Endodermal cell (in vitro differentiated cells): ENCODE data around the gene KIAA1328. TPM values are rescaled to one million over a fixed set of nuclear protein-coding genes. Genes with fewer than 3 reads are reported as not detected.

ENCODE experiments used
- DNase-seq: peaks from one replicate; pipeline ENCODE4 v3.0.0-alpha.2; 2017
- H3K27ac ChIP-seq: 2 replicates; pipeline ENCODE4 v1.5.1; 2013; ENCODE audit warnings: mild to moderate bottlenecking, low read depth, low read length, moderate library complexity
- H3K27me3 ChIP-seq: 2 replicates; pipeline ENCODE4 v1.6.1; 2013; ENCODE audit warnings: mild to moderate bottlenecking, low read length, moderate library complexity; ENCODE audit not compliant: insufficient read depth, control insufficient read depth, poor library complexity, severe bottlenecking
- H3K36me3 ChIP-seq: 2 replicates; pipeline ENCODE4 v1.7.0; 2013; ENCODE audit warnings: mild to moderate bottlenecking, low read length, moderate library complexity; ENCODE audit not compliant: control insufficient read depth, insufficient read depth
- H3K4me1 ChIP-seq: one replicate; pipeline ENCODE4 v1.7.0; 2013; ENCODE audit warnings: low read length; ENCODE audit not compliant: control insufficient read depth, insufficient read depth
- H3K4me3 ChIP-seq: 2 replicates; pipeline ENCODE4 v1.5.1; 2013; ENCODE audit warnings: mild to moderate bottlenecking, low read length, moderate library complexity
- H3K9ac ChIP-seq: 2 replicates; pipeline ENCODE4 v1.6.1; 2013; ENCODE audit warnings: mild to moderate bottlenecking, low read length, moderate library complexity; ENCODE audit not compliant: poor library complexity, severe bottlenecking; ENCODE audit errors: extremely low read depth
- H3K9me3 ChIP-seq: 2 replicates; pipeline ENCODE4 v1.6.1; 2013; ENCODE audit warnings: mild to moderate bottlenecking, low read length, moderate library complexity; ENCODE audit not compliant: control insufficient read depth
- H3K27ac Mint-ChIP-seq: 2 replicates; pipeline ENCODE4 v1.8.0; 2020; ENCODE audit warnings: mixed read lengths
- H3K27me3 Mint-ChIP-seq: 2 replicates; pipeline ENCODE4 v1.8.0; 2021; ENCODE audit warnings: mild to moderate bottlenecking, mixed read lengths; ENCODE audit not compliant: insufficient read depth
- H3K36me3 Mint-ChIP-seq: 2 replicates; pipeline ENCODE4 v1.8.0; 2020; ENCODE audit warnings: low read depth, mixed read lengths
- H3K4me1 Mint-ChIP-seq: 2 replicates; pipeline ENCODE4 v1.8.0; 2020; ENCODE audit warnings: mixed read lengths
- H3K4me3 Mint-ChIP-seq: 2 replicates; pipeline ENCODE4 v1.8.0; 2020; ENCODE audit warnings: mild to moderate bottlenecking, moderate library complexity, mixed read lengths
- H3K9me3 Mint-ChIP-seq: 2 replicates; pipeline ENCODE4 v1.8.0; 2020; ENCODE audit warnings: mild to moderate bottlenecking, mixed read lengths
- WGBS, 2 experiments: methylation state at CpG; one replicate each; pipeline versions ENCODE4 v1.1.5 to v1.1.7; 2013; ENCODE audit warnings: missing lambda C conversion rate in 2 of 2, mixed read lengths in 1 of 2; ENCODE audit not compliant: insufficient coverage in 1 of 2, insufficient read length in 1 of 2; 5-methylcytosine and 5-hydroxymethylcytosine counted together
- total RNA-seq, 2 donors: library from RNA; stranded (reverse); fragmentation: NEBNext Ultra II Directional in 1 of 2; extraction: Animal tissue kit (Norgen Biotek cat#: 25700) in 1 of 2; gene quantifications; 2 replicates in 1 of 2; 3 replicates in 1 of 2; pipeline ENCODE4 v1.2.1, GENCODE V29; 2021
- TF ChIP-seq, protein P1 (sequence below): fragments of 200-600 bp; sonication (generic); conservative IDR thresholded peaks from 2 replicates; pipeline ENCODE4 v1.5.0; 2021; ENCODE audit warnings: antibody characterized with exemption, mild to moderate bottlenecking

KIAA1328 gene
- total RNA-seq, 2 donors from 2014 or later, result 7.6 to 8.4 TPM

DNA sequence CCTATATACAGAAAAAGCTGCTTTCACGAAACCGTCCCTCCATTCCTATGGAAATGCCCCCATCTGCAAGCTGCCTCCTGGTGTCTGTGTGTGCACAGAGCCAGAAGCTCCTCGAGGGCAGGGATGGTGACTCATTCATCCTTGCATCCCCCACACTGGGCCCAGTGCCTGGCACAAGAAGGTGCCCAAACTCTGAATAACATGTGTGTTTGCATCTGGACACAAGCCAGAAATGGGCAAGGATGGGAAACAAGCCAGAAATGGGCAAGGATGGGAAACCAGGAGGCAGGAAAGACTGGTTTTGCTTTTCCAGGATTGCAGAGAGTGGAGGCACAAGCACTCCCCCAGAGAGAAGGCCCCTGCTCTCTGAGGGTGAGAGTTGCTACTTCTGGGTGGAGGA lies 422.8 kb downstream of the KIAA1328 start:
- H3K4me1 ChIP-seq, result peaks cover 3% of the 10 kb centered on the region
- Mint-ChIP-seq H3K36me3 (peaks cover 4% of the 10 kb centered on the region), H3K9me3 (no peaks in the 10 kb centered on the region), H3K27me3 (peaks cover 50% of the 10 kb centered on the region), H3K27ac (no peak overlapping the region), H3K4me1 (peaks cover 26% of the 10 kb centered on the region), H3K4me3 (no peak overlapping the region)
- H3K9me3 ChIP-seq, result no peaks in the 10 kb centered on the region
- H3K4me3 ChIP-seq, result peak overlapping the region; percentile 81
- no peak overlapping the region for H3K9ac ChIP-seq
- no peaks in the 10 kb centered on the region for H3K36me3 ChIP-seq
- WGBS, 2 experiments, result 89 to 100% methylated on average over 2 to 3 of the region's 3 CpGs
- no peak for DNase-seq
- TF ChIP-seq, protein P1, sequence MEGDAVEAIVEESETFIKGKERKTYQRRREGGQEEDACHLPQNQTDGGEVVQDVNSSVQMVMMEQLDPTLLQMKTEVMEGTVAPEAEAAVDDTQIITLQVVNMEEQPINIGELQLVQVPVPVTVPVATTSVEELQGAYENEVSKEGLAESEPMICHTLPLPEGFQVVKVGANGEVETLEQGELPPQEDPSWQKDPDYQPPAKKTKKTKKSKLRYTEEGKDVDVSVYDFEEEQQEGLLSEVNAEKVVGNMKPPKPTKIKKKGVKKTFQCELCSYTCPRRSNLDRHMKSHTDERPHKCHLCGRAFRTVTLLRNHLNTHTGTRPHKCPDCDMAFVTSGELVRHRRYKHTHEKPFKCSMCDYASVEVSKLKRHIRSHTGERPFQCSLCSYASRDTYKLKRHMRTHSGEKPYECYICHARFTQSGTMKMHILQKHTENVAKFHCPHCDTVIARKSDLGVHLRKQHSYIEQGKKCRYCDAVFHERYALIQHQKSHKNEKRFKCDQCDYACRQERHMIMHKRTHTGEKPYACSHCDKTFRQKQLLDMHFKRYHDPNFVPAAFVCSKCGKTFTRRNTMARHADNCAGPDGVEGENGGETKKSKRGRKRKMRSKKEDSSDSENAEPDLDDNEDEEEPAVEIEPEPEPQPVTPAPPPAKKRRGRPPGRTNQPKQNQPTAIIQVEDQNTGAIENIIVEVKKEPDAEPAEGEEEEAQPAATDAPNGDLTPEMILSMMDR, result no peak
- no peak overlapping the region for H3K27ac ChIP-seq
- H3K27me3 ChIP-seq, result peaks cover 37% of the 10 kb centered on the region

DNA sequence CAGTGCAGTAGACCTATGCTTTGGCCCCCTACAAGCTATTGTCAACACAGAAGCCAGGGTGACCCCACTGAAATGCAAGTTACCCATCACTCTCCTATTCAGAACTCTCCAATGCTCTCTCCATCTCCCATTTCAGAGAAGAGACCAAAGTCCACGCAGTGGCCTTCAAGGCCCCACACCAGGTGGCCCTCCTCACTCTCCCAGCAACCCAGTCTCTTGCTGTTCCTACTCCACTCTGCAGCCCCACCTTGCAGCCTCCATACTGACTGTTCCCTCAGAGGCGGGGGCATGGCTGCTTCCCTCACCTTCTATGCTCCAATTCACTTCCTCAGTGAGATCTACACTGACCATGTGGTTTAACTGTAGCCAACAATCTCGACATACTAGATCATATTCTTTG lies 423.4 kb downstream of the KIAA1328 start:
- peaks cover 41% of the 10 kb centered on the region for H3K27me3 ChIP-seq
- H3K4me3 Mint-ChIP-seq, result peak overlapping the region; percentile 66

DNA sequence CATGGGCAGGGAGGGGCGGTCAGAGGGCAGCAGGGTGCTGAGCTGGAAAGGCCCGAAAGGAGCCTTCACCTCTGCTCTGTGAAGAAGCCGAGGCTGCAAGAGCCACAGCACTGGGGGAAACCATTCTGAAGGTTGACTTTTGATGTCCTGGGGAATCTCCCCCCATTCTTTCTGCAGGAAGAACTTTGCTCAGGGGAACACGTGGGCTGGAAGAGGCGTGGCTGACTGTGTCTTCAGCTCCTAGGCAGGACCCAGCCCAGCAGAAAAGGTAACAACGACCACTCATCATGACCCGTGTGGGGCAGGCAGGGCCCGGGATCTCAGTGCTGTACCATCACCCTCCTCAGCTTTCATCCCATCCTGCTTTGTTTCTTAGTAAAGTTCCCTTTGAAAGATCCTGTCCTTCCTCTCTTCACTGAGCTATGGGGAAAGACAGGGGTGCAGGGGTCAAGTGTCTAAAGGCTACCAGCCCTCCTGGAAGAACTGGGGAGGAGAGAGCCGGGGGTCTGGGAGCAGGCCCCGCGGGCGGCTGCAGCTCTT lies 424.0 kb downstream of the KIAA1328 start:
- DNase-seq, result peak; percentile 54
- Histone ChIP-seq H3K4me1 (peaks cover 3% of the 10 kb centered on the region), H3K4me3 (peak overlapping the region; percentile 81), H3K9me3 (no peaks in the 10 kb centered on the region), H3K36me3 (no peaks in the 10 kb centered on the region), H3K27me3 (peaks cover 47% of the 10 kb centered on the region), H3K9ac (peak overlapping the region; percentile 20), H3K27ac (no peak overlapping the region)
- Mint-ChIP-seq H3K27me3 (peaks cover 57% of the 10 kb centered on the region), H3K36me3 (no peaks in the 10 kb centered on the region), H3K27ac (no peak overlapping the region), H3K9me3 (no peaks in the 10 kb centered on the region), H3K4me3 (peak overlapping the region; percentile 66), H3K4me1 (peaks cover 22% of the 10 kb centered on the region)
- TF ChIP-seq, protein P1, result no peak
- 61 to 65% methylated on average over 9 to 12 of the region's 12 CpGs for WGBS, 2 experiments

More for the DNA sequence above, 423.4 kb downstream of the KIAA1328 start:
- Histone ChIP-seq H3K4me1 (peaks cover 3% of the 10 kb centered on the region), H3K27ac (no peak overlapping the region), H3K4me3 (peak overlapping the region; percentile 81), H3K36me3 (no peaks in the 10 kb centered on the region), H3K9me3 (no peaks in the 10 kb centered on the region), H3K9ac (no peak overlapping the region)
- Mint-ChIP-seq H3K4me1 (peaks cover 22% of the 10 kb centered on the region), H3K27me3 (peaks cover 52% of the 10 kb centered on the region), H3K9me3 (no peaks in the 10 kb centered on the region), H3K27ac (no peak overlapping the region), H3K36me3 (no peaks in the 10 kb centered on the region)
- 89 to 100% methylated on average over 2 to 3 of the region's 3 CpGs for WGBS, 2 experiments
- DNase-seq, result no peak
- TF ChIP-seq, protein P1, result no peak
